ENCODE measurements around the gene EGFLAM.

Gene EGFLAM

DNA sequence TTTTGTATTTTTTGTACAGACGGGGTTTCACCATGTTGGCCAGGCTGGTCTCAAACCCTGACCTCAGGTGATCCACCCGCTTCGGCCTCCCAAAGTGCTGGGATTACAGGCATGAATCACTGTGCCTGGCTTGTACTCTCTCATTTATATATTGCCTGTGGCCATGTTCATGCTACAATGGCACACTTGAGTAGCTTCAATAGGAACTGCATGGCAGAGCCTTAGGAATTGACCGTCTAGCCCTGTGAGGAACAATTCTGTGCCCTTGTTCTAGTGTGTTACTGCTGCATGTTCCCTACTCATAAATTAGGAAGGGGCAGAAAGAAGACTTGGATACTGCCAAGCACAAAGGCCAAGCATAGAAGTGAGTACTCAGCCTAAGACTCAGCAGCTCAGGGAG is 193.8 kb downstream of the EGFLAM start:
- no peak for DNase-seq

DNA sequence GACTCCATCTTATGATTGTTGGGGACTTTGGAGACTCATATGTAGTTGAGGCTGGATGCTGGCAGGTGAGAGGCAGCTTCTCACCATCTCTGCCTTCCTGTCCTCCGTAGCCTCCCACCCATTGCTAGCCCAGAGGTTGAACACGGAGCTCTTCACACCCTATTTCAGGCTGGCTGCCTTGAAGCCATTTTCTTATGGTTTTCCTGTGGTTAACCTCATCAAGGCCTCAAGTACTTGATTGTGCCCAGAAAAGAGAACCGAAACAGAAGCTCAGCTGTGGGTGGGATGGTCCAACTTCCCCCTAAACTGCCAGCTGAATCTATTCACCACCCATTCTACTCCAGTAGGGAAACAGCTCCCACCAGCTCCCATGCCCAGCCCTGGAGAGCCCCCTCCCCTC is 195.1 kb downstream of the EGFLAM start:
- DNase-seq: peak; percentile 98

DNA sequence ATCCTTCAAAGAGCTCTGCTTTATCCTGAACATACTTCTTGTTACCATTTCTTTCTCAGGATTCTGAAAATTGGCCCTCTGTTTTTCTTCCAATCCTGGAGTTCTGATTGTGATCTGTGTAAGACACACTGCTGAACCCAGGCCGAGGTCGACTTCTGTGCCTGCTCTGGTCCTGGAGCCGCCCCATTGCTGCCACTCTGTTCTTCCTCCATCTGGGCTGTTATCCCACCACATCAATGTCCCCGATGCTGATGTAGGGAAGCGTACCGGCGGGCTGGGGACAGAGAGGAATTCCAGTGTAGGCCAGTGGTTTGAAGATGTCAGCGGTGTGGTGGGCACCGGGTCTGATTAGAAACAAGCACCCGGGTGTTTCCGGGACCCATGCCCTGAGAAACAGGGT is 195.6 kb downstream of the EGFLAM start:
- DNase-seq: no peak

DNA sequence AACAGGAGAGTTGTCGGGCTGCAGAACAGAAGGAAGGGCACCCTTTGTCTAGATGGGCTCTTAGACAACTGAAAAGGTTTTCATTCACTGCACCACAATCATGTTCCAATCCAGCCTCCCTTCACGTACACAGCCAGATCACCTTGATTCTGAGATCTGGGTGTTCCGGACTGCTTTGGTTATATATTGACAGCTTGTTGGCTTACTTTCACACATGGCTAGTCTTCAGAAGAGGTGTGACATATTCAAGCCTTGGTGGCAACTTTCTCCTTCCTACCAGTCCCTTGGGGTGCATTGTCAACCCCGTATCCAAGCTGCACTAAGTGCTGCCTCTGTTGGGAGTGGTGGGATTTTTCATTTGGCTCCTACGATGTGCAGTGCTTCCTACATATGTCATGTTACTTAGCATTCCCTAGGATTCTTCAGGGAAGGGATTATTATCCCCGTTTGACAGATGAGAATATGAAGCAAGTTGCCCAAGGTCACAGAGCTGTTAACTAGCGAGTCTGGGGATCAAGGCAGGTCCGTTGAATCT is 197.5 kb downstream of the EGFLAM start:
- DNase-seq: no peak

DNA sequence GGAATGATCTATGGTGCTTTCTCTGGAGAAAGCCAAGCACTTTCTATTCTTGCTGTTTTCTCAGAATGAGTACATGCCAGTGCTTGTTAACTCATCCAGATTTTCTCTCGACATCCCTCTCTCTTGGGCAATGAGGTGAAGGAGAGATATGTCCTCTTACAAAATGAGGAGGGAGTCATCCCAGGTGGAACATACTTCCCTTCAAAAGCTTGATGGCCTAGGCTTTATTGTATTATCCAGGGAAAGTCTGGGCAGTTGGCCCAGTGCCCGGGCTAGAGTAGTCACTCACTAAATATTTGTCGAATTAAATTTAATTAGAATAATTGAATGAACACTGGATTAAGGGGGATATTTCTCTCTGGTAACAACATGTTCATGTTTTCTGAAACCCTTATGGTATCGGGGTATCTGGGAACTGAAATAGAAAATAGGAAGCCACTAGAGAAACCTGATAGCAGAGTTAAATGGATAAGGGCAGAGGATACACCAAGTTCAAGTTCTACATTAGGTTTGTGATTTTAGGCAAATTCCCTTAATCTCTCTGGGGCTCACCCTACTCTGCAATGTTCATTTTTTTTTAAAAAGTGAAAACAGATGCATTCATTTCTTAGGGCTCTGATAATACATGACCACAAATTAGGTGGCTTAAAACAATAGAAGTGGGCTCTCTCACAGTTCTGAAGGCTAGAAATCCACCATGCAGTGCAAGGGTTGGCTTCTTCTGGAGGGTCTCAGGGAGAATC is 198.5 kb downstream of the EGFLAM start:
- DNase-seq: no peak

DNA sequence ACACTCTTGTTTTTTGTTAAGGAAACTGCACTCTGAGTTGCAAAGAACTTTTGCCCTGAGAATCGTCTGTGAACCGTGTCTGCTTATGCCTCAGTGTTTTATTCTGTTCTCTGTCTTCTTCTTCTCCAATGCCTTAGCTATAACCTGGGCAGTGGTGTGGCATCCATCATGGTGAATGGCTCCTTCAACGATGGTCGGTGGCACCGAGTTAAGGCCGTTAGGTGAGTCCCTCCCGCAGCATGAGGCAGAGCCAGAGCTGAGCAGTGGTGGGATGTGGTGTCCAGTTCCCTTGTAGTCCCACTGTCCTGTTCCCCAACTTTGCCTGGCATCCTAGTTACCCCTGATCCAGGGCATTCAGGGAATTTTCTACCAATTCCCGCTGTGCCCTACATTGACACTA is 199.8 kb downstream of the EGFLAM start:
- DNase-seq: no peak

DNA sequence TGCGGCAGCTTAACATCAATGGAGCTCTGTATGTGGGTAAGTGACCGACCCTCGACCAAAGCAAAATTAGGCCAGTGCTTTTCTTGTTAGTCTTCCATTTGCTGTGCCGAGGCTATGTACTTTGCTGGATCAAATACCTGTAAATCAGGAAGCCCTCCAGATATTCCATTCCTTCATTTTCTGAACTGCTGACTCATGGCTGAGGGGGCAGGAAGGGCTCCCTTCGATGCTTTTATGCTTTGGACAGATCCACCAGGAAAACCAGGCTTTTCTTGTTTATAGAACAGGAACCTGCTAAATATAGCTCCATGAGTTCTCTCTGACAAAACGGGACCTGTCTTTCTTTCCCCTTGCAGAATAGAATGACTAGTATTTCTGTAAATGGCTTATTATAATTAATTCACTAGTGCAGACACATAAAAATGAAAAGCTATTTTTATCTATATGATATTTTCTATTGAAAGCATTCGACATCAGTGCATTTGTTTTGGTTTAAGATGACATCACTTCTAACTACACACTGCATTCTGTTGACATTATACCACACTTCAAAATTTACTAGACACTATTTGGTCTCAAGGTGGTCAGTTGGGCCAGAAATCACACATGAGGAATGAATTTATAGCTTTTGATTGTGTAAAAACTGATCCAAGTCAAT is 204.7 kb downstream of the EGFLAM start:
- no peak for DNase-seq

DNA sequence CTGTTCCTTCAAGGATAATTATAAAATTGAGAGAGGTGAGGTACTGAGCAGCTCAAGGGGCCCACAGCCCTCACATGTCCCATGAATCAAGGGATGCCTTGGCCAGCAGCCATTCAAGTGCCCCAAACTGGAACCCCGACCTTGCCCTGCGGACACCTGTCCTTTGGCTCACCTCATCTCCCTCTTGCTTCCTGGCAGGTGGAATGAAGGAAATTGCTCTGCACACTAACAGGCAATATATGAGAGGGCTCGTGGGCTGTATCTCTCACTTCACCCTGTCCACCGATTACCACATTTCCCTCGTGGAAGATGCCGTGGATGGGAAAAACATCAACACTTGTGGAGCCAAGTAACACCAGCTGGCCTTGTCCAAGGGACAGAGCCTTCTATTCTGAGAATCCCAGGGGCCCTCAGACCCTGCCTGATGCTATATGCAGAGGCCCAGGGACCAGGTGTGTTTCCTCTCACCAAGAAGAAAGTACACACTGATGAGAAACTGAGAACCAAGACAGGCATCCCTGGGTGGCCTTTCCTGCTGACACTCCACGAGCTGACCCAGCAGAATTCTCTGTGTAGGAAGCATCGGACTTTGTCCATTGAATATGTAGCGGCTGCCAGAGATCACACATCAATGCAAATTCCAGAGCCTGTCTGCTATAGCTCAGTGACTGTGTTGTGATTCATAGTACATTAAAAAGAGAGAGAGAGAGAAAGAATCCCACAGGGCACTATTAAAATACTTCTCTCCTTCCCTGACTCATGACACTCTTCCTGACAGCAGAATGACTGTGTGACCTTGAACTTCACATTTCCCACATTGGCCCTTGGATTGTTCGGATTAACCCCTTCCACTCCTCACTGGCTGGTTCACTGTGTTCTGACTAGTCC is 205.5 kb downstream of the EGFLAM start:
- no peak for DNase-seq

DNA sequence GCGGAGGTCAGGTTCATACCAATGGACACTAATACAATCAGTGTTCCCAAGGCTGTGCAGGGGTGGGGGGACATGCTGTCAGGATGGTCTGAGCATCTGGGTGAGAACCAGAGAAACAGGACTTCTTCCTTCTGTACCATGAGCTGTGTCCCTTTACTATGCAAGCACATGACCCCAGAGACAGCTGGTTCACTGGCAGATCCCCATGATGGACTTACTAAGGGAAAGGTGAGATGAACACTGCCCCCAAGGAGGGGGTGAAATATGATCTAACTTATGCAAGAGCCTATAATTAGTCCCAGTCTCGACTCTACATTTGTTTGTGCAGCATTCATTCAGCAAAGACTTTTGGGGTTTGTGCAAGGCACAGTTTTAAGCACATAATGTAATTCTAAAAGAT is 206.7 kb downstream of the EGFLAM start:
- no peak for DNase-seq

DNA sequence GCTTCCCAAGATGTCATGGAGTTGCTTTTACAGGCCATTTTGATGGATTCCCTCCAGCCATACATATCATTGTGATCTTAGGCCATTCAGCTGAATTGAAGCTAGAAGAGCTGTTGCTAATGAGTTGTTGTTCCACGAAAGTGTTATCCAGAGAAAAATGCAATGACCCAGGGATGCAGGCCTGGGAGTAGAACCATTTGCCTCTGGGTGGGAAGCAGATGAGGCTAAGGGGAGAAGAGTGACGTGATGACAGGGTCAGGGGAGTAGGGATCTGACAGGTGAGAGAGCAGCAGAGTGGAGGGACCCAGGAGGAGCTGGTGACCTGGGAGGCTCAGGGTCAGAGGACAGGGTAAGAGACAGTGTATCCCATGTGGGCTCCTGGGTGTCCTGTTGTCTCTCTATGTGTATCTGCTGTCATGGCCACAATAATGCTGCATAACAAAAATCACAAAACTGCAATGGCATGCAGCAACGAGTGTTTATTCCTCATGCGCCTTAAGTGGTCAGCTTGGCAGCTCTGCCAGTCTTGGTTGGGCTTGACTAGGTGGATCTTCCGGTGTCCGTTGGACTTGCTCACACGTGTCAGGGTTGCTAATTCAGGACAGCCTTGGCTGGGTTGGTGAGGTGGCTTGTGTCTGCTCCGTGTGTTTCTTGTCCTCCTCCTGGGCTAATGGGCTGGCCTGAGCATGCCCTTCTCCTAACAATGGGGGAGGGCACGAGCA is 207.5 kb downstream of the EGFLAM start:
- no peak for DNase-seq

DNA sequence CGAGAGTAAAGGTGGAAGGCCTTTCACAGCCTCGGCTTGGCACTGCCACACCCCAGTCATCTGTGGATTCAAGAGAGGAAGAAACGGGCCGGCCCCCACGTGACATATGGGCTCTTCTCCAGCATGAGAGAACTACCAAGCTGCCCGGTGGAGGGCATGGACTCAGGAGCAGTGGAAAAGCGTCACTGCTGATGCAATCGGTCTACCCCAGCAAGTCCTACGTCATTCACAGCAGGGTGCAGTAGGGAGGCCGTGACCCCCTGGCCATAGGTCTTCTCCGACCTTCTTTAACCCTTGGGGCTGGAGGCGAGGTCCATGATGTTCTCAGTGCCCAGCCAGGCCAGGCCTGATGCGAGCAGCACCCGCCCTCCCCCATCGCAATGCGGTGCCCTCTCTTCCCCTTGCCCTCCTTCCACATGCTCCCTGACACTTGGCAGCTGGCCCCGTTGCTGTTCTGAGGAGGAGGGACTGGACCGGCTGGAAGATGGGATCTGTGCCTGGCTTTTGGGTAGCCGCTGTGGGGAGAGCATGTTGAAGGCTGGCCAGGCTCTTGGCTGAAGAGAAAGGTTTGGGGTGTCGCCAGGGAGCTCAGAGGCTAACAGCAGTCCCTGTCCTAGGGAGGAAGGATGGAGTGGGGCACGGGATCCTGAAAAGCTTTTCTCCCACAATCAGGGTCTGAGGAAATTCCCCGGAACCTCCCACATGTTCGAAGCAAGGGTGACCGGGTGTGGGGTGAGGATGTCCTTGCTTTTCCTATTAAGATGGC is 208.2 kb downstream of the EGFLAM start:
- DNase-seq: no peak

DNA sequence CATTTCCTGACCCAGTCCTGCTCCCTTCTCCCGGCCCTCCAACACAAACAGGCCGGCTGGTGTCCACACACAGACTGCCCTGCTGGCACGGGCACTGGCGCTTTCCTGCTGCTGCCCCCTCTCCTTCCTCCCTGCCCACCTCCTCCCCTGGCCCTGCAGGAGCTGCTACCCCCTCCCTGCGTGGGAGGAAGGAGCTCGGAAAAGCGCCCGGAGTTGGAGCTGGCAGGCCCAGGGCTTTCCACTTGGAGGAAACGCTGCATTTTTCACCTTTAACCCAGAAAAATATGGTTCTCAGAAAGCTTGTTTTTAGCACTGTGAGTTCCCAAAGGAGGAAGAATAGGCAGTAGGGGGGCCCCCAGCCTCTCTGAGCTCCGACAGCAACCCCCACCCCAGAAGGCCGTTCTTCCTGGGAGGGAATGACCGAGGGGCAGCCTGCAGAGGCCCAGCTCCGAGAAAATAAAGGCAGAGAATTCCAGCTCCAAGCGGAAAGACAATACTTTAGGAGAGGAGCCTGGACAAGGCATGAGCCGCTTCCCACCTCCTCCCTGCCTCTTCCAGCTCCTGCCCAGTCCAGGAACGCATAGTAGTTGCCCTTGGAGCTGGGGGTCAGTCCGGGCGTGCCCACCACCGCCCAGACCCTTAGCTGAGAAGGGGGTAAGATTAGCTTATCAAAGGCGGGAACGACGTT is 209.1 kb downstream of the EGFLAM start:
- DNase-seq: no peak

DNA sequence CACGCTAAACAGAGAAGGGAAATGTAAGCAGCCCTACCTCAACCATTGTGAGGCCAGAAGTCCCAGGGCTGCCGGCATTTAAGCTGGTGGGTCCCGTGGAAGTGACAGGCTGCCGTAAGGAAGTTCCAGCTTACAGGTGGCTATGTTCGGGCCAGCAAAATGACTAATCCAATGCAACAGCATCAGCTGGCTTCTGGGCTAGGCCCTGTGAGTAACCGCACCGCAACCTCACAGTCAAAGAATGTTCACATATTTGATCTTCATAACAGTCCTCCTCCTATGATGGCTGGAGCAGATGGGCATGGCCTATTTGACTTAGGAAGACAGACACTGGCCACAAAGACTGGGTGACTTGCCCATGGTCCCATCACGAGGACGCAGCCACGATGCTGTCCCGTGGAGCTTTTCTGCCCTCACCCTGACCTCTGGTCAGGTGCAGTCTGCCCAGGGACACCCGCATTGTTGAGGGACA is 209.9 kb downstream of the EGFLAM start:
- no peak for DNase-seq

DNA sequence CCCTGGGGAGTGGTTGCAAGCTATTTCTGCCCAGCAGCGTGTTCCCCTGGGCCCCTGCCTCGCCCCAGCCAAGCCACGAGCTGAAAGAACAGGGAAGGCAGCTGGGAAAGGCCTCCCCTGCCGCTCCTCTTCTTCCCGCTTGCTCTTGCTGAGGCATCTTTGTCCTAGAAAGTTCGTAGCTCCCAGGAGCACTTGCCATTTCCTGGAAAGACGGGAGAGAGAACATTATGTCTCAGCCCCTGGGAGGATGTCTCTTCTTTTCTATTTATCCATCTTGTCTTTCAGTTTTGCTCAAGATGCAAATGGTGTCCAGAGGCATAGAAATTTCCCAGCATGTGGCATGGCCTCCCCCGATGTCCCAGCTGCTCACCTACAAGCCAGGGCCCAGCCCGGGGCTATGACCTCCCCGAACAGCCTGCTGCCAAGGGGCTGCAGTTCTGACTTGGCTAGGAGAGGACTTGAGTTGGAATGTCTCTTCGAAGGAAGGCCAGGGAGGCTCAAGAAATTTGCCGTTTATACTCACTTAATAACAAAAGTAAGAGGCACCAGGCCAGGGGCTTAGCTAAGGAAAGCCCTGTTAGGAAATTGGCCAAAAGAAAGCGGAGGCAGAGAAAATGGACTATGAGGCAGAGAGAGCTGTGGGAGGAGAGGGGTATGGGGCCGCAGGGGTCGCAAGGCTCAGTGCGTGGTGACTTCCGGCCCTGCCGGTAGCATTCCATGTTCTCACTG is 210.8 kb downstream of the EGFLAM start:
- no peak for DNase-seq

DNA sequence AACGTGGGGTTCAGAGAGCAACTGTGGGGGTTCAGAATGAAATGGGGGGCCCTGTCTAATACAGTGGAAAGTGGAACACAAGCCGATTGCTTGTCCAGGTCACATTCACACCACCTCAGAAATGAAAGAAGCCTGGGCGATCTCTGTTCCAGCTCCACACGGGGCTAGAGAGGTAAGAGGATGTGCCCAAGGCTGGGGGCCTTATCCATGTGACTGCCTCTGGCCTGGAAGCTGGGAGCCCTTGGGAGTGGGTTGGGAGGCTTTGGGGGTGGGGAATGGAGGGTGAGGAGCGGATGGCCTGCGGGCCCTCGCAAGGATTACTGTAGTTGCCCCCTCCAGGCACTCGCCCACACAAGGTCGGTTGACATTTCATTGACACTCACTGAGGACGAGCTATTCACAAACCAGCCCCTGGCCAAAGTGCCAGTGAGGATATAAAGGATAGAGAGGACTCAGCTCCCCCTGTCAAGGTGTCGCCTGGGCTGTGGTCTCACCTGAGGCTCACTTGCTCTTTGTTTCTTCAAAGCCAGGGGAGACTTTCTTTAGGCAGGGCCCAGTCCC is 211.4 kb downstream of the EGFLAM start:
- no peak for DNase-seq

DNA sequence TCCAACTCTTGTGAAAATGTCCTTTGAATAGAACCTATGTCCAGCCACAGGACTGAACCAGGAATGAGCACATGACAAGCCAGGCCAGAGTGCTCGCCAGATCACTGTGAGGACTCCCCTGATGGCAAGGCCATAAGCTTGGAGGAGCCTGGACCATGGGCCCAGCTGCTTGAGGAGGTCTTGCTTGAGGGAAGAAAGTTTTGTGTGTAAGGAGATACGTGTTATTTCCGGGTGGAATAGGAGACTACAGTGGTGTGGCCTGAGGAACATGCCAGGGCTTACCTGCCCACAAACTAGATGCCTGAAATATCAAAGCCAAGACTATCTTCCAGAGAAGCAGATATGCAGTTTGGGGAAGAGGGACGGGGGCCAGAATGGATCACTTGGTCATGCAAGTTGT is 213.3 kb downstream of the EGFLAM start:
- DNase-seq: no peak

DNA sequence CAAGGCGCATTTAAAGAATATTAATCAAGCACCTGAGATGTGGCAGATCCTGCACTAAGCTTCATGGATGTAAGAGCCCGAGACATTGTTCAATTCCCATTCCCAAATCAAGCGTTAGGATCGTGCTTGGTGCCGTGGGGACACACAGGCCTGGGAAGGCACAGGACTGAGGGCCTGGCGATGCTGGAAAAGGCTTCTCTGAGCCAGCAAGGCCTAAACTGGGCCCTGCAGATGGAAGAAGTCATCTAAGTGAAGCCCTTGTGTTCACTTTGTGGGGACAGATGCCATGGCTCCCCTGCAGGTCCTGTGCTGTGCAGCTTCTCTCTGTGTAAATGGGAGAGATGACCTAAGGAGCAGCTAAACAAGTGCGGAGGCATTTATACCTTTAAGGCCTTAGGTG is 214.2 kb downstream of the EGFLAM start:
- DNase-seq: no peak

DNA sequence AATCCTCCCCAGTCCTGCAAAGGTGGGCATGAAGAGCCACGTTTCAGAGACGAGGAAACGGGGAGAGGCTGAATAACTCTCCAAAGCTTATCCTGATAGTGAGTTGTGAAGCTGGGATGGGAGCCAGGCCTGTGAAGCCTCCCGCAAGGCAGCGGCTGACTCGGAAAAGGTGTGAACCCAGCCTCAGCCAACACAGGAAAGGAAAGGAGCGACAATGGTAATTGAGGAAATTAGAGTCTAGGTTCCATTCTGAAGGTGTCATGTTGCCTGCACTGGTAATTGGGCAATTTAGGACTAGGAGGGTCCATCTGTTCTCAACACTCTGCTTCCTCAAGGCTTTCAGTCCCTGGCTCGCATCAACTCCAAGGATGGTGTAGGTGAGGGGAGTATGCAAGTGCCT is 214.6 kb downstream of the EGFLAM start:
- DNase-seq: no peak

DNA sequence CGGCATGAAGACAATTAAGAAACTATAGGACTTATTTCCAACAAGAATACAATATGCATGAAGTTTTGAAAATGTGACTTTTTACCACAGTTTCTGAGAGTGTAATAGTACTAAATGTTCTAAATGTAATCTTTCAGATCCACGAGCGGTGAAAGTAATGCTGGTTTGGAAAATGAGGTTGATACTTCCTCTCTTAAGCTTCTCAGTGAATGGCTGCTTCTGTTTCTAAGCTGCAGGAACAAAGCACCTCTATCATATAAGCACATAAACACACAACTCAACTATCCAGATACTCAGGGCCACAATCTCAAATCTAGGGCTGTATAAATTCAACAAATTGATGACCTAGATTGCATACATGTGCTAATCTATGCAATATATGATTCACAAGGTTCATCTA is 219.8 kb downstream of the EGFLAM start:
- DNase-seq: no peak

DNA sequence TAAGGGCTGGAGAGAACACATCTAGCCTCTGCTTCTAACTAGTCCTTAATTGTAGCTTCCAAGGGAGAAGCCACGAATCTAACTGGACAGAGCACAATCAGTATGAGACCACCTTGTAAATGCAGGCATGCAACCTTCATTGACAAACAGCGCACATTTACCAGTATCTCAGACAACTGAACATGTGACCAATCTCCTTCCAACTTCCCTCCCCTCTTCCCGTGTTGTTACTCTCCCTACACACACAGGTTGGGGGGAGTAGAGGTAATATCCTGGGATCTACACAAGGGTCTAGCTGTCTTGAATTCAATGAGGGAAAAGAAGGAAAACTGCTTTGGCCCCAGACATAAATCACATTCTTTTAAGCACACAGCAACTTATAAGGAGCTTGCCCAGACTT is 220.5 kb downstream of the EGFLAM start:
- no peak for DNase-seq

Measured in MV-4-11 (cell line).